WTC11 (cell line): Measurements from ENCODE around the gene NPFFR2.

ENCODE experiments used
- AFF4 ChIP-seq: sonication (generic); formaldehyde crosslinking; IDR thresholded peaks from 2 replicates; pipeline ENCODE4 v1.8.1; 2023; ENCODE audit warnings: mild to moderate bottlenecking, missing genetic modification reagents, borderline replicate concordance
- CREM ChIP-seq: sonication (generic); formaldehyde crosslinking; IDR thresholded peaks from 2 replicates; pipeline ENCODE4 v1.8.1; 2022; ENCODE audit warnings: mild to moderate bottlenecking, missing genetic modification reagents, moderate library complexity
- CTCF ChIP-seq: fragments of 200-600 bp; IDR thresholded peaks from 2 replicates; pipeline ENCODE4 v1.8.0; 2022; ENCODE audit warnings: antibody characterized with exemption
- ELF4 ChIP-seq: sonication (generic); formaldehyde crosslinking; IDR thresholded peaks from 2 replicates; pipeline ENCODE4 v1.8.1; 2022; ENCODE audit warnings: low read depth, mild to moderate bottlenecking, moderate library complexity, missing genetic modification reagents
- NR2C2 ChIP-seq: sonication (generic); formaldehyde crosslinking; IDR thresholded peaks from 2 replicates; pipeline ENCODE4 v1.8.0; 2022; ENCODE audit warnings: mild to moderate bottlenecking, missing genetic modification reagents
- OVOL2 ChIP-seq: fragments of 250-450 bp; sonication (Bioruptor Pico); IDR thresholded peaks from 2 replicates; pipeline ENCODE4 v1.9.0; 2021; ENCODE audit warnings: mild to moderate bottlenecking, borderline replicate concordance
- ZNF121 ChIP-seq: sonication (generic); formaldehyde crosslinking; IDR thresholded peaks from 2 replicates; pipeline ENCODE4 v1.8.0; 2023; ENCODE audit warnings: missing genetic modification reagents

- TF ChIP-seq ZNF121 (CRISPR knock-in tag) (no peak), AFF4 (CRISPR knock-in tag) (no peak), NR2C2 (no peak), OVOL2 (CRISPR knock-in tag) (no peak), CTCF (no peak), ELF4 (CRISPR knock-in tag) (no peak), CREM (CRISPR knock-in tag) (no peak)
Measured at GRCh38 chr4:72006586-72006985, 25.2 kb upstream of the NPFFR2 start.
